Measurements from ENCODE around the gene MS4A10.

The MS4A10 gene

DNA sequence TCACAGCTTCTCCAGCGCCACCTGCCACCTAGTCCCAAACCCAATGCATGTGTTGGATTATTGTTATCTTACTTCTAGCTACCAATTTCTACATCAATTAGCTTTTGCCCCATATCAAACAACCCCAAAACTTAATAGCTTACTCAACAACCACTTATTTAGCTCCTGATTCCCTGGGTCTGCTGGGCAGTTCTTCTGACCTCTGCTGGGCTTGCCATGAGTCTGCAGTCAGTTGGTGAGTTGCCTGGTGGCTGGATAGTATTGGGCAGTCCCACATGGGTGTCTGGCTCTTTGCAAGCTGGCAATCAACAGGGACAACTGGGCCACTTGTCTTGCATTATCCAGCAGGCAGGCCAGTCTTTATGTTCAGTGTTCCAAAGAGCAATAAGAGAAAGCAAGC is 42.1 kb upstream of the MS4A10 start:
- ATAC-seq (ENCODE audit: insufficient read depth, low read depth) = no peak
- TF ChIP-seq CTCF (IDR thresholded peaks at IDR 0.05; ENCODE audit: borderline replicate concordance, extremely low read depth, low read length, poor library complexity, severe bottlenecking) (no peak), EZH2 (IDR thresholded peaks at IDR 0.05; ENCODE audit: borderline replicate concordance, low read depth, low read length, severe bottlenecking) (no peak)
- Histone ChIP-seq H3K4me3 (ENCODE audit: low read depth in 1 of 2, low read length in 2 of 2) (no peak overlapping the region), H3K27ac (ENCODE audit: low read length) (no peak overlapping the region), H3K4me2 (ENCODE audit: insufficient read depth, low read length) (no peak overlapping the region), H2AFZ (ENCODE audit: low read depth, low read length) (no peak overlapping the region), H4K20me1 (ENCODE audit: insufficient read depth, low read length) (no peaks in the 10 kb centered on the region), H3K9me3 (ENCODE audit: insufficient read depth, low read length, severe bottlenecking) (peaks cover 3% of the 10 kb centered on the region), H3K9ac (ENCODE audit: low read depth, low read length) (no peak overlapping the region), H3K79me2 (ENCODE audit: insufficient read depth, low read length) (no peaks in the 10 kb centered on the region), H3K27me3 (ENCODE audit: insufficient read depth, low read length, poor library complexity) (no peaks in the 10 kb centered on the region), H3K4me1 (ENCODE audit: insufficient read depth, low read length) (no peaks in the 10 kb centered on the region), H3K36me3 (ENCODE audit: insufficient read depth, low read length) (no peaks in the 10 kb centered on the region)
- DNase-seq = no peak

DNA sequence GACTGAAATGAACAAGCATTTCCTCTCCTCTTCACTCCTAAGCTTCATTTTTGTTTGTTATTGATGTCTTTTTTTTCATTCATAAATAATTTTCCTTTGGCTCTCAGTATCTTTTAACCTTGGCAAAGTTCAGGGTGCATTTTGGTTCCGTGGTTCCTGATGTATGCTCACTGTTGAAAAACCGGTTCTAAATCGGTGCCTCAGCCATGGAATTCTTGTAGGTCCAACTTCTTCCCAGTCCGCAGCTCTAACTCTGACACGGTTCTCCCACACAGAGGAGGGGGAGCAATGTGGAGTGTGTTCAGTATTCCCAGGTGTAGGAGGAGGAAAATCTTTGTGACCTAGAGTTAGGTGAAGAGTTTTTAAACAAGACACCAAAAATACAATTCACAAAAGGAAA is 41.0 kb upstream of the MS4A10 start:
- no peak overlapping the region for H2AFZ ChIP-seq (ENCODE audit: low read depth, low read length)
- no peak for ATAC-seq (ENCODE audit: insufficient read depth, low read depth)
- no peaks in the 10 kb centered on the region for H3K79me2 ChIP-seq (ENCODE audit: insufficient read depth, low read length)
- no peak overlapping the region for H3K9ac ChIP-seq (ENCODE audit: low read depth, low read length)
- no peaks in the 10 kb centered on the region for H3K36me3 ChIP-seq (ENCODE audit: insufficient read depth, low read length)
- no peaks in the 10 kb centered on the region for H3K4me1 ChIP-seq (ENCODE audit: insufficient read depth, low read length)
- H3K27ac ChIP-seq (ENCODE audit: low read length) = no peak overlapping the region
- no peak for DNase-seq
- no peak overlapping the region for H3K4me2 ChIP-seq (ENCODE audit: insufficient read depth, low read length)
- TF ChIP-seq CTCF (IDR thresholded peaks at IDR 0.05; ENCODE audit: borderline replicate concordance, extremely low read depth, low read length, poor library complexity, severe bottlenecking) = no peak
- TF ChIP-seq EZH2 (IDR thresholded peaks at IDR 0.05; ENCODE audit: borderline replicate concordance, low read depth, low read length, severe bottlenecking) = no peak
- H3K4me3 ChIP-seq (ENCODE audit: low read depth in 1 of 2, low read length in 2 of 2) = no peak overlapping the region
- no peaks in the 10 kb centered on the region for H3K27me3 ChIP-seq (ENCODE audit: insufficient read depth, low read length, poor library complexity)
- H4K20me1 ChIP-seq (ENCODE audit: insufficient read depth, low read length) = no peaks in the 10 kb centered on the region
- peaks cover 3% of the 10 kb centered on the region for H3K9me3 ChIP-seq (ENCODE audit: insufficient read depth, low read length, severe bottlenecking)

DNA sequence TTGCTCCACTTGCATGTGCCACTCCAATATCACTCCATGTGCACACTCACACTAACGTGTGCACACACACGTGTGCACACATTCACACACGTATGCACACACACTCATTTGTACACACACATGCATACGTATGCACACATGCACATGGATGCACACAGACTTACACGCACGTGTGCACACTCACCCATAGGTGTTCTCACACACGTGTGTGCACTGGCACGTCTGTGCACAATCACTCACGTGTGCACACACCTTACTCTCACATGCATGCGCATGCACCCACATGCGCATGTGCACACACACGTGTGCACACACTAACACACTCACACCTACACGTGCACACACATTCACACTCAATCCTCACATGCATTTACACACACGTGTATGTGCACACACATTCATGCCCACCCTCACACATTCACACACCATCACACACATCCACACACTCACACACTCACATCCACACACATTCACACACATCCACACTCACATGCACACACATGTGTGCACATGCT is 37.7 kb upstream of the MS4A10 start:
- no peak overlapping the region for H3K4me2 ChIP-seq (ENCODE audit: insufficient read depth, low read length)
- H3K27me3 ChIP-seq (ENCODE audit: insufficient read depth, low read length, poor library complexity) = no peaks in the 10 kb centered on the region
- no peaks in the 10 kb centered on the region for H3K79me2 ChIP-seq (ENCODE audit: insufficient read depth, low read length)
- TF ChIP-seq EZH2 (IDR thresholded peaks at IDR 0.05; ENCODE audit: borderline replicate concordance, low read depth, low read length, severe bottlenecking) (no peak), CTCF (IDR thresholded peaks at IDR 0.05; ENCODE audit: borderline replicate concordance, extremely low read depth, low read length, poor library complexity, severe bottlenecking) (no peak)
- H3K9me3 ChIP-seq (ENCODE audit: insufficient read depth, low read length, severe bottlenecking) = peaks cover 3% of the 10 kb centered on the region
- H3K36me3 ChIP-seq (ENCODE audit: insufficient read depth, low read length) = no peaks in the 10 kb centered on the region
- H3K4me1 ChIP-seq (ENCODE audit: insufficient read depth, low read length) = no peaks in the 10 kb centered on the region
- H3K27ac ChIP-seq (ENCODE audit: low read length) = no peak overlapping the region
- H3K4me3 ChIP-seq (ENCODE audit: low read depth in 1 of 2, low read length in 2 of 2) = no peak overlapping the region
- no peaks in the 10 kb centered on the region for H4K20me1 ChIP-seq (ENCODE audit: insufficient read depth, low read length)
- H2AFZ ChIP-seq (ENCODE audit: low read depth, low read length) = no peak overlapping the region
- DNase-seq (no peak), ATAC-seq (ENCODE audit: insufficient read depth, low read depth) (no peak)
- H3K9ac ChIP-seq (ENCODE audit: low read depth, low read length) = no peak overlapping the region

GRCh38 chr11:60748225-60748624 is 36.9 kb upstream of the MS4A10 start:
- no peaks in the 10 kb centered on the region for H3K79me2 ChIP-seq (ENCODE audit: insufficient read depth, low read length)
- no peaks in the 10 kb centered on the region for H3K36me3 ChIP-seq (ENCODE audit: insufficient read depth, low read length)
- no peak for ATAC-seq (ENCODE audit: insufficient read depth, low read depth)
- no peaks in the 10 kb centered on the region for H4K20me1 ChIP-seq (ENCODE audit: insufficient read depth, low read length)
- no peaks in the 10 kb centered on the region for H3K4me1 ChIP-seq (ENCODE audit: insufficient read depth, low read length)
- no peak overlapping the region for H3K9ac ChIP-seq (ENCODE audit: low read depth, low read length)
- no peak overlapping the region for H3K27ac ChIP-seq (ENCODE audit: low read length)
- no peak overlapping the region for H3K4me3 ChIP-seq (ENCODE audit: low read depth in 1 of 2, low read length in 2 of 2)
- no peak overlapping the region for H2AFZ ChIP-seq (ENCODE audit: low read depth, low read length)
- H3K27me3 ChIP-seq (ENCODE audit: insufficient read depth, low read length, poor library complexity) = no peaks in the 10 kb centered on the region
- H3K9me3 ChIP-seq (ENCODE audit: insufficient read depth, low read length, severe bottlenecking) = peaks cover 3% of the 10 kb centered on the region
- DNase-seq = no peak
- no peak overlapping the region for H3K4me2 ChIP-seq (ENCODE audit: insufficient read depth, low read length)
- TF ChIP-seq EZH2 (IDR thresholded peaks at IDR 0.05; ENCODE audit: borderline replicate concordance, low read depth, low read length, severe bottlenecking) = no peak
- TF ChIP-seq CTCF (IDR thresholded peaks at IDR 0.05; ENCODE audit: borderline replicate concordance, extremely low read depth, low read length, poor library complexity, severe bottlenecking) = no peak

Measured in DND-41 (cell line).